NCI-H460 (cell line): Measurements from ENCODE around the gene SYMPK. TPM values are rescaled to one million over a fixed set of nuclear protein-coding genes. Genes with fewer than 3 reads are reported as not detected.
A peak's percentile ranks its signal among the peaks of the same experiment; 100 is the strongest.

Experiments
- DNase-seq: peaks from one replicate; pipeline ENCODE4 v3.0.0-alpha.2; 2016; ENCODE audit warnings: low read depth; ENCODE audit errors: extremely low read depth
- total RNA-seq: library from RNA; depleted of rRNA; stranded (reverse); fragments of >200 nt; shearing (Covaris generic); gene quantifications from 2 replicates; pipeline ENCODE4 v1.2.3, GENCODE V29; 2014

The SYMPK gene
- total RNA-seq, 1 experiment from 2014 or later: 26.6 TPM

DNA sequence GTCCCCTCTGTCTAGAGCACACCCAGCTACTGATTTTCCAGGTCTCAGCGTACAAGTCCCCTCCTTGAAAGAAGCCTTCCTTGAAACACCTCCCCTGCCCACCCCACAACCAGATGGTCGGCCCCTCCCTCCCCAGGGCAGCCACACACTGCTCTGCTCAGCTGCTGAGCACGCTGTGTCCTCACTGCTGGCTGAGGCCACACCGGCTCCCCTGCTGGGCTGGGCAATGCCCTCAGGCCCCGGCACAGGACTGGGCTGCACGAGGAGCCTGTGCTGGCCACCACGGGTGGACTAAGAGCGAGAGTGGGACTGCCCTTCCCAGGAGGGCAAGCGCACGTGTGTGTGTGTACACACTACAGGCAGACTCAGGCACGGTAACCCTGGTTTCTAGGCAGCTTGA, 36.0 kb downstream of the SYMPK start:
- no peak for DNase-seq

DNA sequence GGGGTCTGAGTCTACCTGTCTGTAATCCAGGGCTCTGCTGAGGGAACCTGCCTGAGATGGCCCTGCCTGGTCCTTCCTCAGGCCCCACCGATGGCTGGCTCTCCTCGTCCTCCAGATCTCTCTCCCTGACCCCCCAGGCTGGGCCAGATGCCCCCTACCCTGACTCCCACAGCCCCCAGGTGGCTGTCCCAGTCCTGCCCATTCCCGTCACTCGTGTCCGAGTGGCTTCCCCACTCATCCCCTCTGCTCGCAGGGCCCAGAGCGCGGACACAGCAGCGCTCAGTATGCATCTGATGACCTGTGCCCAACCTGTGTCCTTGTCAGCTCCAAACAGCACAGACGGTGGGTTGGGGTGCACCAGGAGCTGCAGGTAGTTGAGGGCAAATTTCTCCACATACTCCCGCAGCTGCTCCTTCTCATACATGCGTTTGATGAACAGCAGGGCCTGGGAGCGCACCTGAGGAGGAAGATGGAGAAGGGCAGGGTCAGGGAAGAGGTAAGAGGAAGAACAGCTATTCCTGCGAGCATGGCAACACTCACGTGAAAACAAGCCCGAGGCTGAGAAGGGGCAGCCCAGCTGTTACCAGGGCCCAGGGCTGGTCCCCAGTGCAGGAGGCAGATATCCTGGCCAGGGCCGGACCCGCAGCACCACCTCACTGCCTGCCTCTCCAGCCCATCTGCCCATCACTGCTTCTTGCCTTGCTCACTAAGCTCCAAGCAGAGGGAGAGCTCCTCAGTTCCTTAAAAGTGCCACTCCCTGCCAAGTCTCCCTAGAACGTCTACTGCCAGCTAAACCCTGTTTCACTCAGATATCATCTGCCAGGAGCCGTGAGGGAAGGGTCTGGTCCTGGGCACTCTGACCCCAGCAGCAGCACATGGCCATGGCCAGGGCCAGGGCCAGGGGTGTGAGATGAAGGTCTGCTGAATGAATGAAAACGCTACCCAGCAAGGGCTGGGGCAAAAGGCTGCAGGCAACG, 36.7 kb downstream of the SYMPK start:
- no peak for DNase-seq

DNA sequence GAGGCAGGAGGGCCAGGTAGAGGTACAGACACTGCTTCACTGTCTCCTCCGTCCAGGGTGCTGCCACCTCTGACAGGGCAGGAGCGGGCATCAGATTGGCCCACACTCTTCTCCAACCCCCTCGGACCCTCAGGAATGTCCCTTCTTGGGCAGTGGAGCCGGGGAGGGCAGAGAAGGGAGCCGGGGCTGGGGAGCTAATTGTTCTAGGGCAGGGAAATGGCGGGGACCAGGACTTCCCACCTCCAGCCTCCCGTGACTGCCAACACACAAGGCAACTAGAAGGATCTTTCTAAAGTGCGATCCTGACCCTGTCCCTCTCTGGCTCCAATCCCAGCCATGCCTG, 37.7 kb downstream of the SYMPK start:
- DNase-seq: no peak

DNA sequence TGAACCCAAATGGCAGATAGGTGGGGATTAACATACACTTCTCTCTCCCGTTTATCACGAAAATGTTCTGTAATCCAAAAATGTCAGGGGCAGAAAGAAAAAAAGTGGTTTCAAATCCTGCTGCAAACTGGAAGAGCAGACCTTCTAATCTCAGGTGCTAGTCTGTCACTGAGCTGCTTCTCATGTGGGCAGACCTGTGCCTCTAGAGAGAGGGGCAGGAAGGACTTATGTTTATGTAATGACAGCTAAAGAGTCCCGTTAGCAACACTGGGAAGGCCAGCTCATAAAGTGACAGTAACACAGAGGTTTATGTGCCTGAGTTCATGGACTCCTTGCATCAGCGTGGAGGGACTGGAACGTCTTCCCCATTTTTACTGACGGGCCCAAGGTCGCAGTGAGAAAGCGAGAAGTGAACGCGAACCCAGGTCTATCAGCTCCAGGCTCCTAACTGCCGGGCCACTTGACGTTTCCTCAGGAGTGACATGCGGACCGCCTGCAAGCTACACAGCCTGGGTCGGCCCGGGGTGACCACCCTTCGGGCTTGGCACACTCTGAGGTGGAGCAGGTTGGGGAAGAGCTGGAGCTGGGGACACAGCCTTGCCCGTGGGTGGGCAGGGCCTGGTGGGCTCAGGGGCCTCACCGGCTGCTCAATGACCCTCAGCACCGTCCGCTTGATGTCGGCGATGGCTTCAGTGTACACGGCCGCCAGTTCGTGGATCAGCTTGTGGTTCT, 38.2 kb downstream of the SYMPK start:
- no peak for DNase-seq

DNA sequence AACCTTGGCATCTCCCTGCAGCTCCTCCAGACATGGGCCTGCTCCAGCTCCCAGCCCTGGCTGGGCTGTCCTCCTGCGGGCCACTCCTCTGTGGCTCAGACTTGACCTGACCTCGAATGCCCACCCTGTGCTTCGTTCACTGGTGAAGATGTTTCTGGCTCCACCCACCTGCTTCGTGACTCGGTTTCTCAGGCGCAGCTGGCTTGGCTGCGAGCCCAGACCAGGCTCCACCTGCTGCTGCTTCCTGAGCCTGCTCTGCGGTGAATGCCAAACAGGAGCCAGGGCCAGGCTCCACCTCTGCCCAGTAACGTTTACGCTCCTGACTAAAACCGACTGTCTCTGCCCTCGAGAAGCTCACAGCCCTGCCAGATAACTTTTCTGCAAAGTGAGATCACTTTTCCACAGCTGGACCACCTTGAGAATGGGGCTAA, 38.9 kb downstream of the SYMPK start:
- DNase-seq: no peak

DNA sequence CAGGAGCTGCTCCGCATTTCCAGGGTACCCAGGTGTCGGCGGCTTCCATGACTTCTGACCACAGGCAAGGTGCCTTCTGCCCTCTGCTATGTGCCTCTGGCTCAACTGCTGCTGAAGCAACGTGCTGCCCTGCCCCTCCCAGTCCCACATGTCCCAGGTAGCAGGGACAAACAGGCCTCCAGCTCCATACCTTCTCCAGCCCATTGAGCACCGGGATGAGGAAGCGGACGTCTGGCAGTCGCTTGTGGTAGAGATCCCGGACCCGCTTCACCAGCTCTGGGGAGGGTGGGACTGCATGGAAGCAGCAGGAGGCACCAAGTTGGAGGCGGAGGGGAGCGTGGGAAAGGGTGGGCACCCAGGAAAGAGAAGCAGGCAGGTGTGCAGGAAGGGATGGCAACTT, 39.8 kb downstream of the SYMPK start:
- no peak for DNase-seq

DNA sequence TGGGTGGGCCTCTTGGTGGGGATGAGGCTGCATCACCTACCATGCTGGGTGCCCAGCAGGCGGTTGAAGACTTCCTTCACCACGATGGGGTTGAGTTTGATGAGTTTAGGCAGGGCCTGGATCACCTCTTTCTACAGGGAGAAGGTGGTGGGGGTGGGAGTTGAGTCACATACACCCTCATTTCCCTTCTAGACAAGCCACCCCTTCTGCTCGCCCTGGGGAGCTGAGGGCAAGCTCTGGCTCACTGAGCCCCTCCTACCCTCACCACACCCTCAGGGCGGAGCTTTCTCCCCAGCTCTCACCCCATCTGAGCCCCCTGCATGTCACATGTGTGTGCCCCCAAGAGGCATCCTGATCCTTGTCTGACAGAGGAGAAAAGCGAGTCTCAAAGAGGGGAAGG, 40.2 kb downstream of the SYMPK start:
- no peak for DNase-seq

DNA sequence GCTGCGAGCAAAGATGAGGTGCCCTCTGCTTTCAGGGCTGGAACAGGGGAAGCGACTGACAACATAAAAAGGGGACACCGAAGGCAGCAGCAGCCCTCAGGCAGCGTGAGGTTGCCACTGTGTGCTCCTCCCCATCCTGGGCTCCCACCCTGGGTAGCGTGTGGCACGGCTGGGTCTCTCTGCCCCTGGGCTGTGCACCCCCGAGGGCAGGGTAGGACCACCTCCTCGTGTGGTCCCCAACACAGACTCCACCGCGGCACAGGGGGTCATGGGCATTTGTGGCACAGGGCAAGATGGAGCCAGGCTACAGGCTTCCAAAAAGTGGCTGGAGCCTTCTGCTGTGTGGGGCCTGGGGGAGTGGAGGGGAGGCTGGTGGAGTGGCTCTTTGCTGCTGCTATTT, 41.4 kb downstream of the SYMPK start:
- no peak for DNase-seq

DNA sequence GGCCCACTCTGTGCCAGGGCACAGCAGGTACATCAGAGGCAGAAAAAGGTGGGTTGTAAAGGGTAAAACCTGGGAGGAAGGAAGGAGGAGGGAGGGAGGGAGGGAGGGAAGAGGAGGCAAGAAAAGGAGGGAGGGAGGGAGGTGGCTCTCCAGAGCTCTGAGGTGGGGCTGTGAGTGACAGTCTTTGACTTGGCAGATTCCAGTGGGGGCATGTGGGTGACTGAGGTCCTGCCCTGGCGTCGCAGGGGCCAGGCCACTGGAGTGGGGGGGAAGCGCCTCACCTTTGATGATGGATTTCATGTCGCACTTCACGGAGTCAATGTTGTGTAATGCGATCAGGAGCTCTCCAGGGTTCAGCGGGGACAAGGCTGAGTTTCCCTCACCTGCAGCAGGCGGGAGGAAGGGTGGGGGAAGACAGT, 41.8 kb downstream of the SYMPK start:
- no peak for DNase-seq

DNA sequence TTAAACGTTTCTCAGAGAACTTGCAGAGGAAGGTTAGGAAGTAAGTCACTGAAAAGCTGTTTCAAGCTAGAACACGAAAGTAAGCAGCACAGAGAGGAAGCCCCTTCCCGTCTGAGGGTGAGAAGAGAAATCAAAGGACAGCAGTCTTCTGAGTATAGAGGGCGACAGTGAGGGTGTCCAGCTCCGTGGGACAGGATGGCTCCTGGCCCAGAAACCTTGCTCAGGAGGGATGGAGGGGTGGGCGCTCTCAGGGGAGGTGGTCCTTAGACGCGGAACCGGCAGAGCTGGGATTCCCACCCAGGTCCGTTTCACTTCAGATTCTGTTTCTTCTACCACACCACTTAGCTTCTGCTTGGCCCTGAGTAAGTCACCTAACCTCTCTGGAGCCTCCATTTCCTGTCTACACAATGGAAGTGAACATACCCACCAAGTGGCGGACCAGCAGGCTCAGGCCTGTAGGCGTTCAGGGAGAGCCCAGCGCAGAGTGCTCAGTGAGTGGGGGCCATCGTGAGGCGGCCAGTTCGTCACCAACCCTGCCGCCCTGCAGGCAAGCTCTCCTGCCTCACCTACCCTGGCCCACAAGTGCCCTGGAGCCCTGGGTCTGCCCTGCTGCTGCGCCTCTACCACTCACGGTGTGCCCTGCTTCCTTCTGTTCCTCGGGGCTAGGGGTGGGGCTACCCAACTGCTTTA, 42.4 kb downstream of the SYMPK start:
- DNase-seq: no peak

DNA sequence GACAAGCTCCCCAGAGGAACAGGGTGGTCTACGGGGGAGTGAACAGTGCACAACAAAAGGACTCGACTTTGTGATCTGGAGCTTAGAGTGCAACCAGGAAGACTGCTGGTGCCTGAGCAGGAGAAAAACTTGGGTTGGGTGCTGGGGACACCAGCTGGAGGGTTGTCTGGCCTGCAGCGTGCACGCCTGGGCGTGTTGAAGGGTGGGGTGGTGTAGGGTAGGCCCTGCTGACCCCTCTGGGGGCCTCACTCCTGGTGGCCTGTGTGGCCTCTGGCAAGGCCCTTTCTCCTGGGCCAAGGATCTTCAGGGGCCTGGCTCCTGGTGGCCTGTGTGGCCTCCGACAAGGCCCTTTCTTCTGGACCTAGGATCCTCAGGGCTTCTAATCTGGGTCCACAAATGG, 43.2 kb downstream of the SYMPK start:
- DNase-seq: no peak

DNA sequence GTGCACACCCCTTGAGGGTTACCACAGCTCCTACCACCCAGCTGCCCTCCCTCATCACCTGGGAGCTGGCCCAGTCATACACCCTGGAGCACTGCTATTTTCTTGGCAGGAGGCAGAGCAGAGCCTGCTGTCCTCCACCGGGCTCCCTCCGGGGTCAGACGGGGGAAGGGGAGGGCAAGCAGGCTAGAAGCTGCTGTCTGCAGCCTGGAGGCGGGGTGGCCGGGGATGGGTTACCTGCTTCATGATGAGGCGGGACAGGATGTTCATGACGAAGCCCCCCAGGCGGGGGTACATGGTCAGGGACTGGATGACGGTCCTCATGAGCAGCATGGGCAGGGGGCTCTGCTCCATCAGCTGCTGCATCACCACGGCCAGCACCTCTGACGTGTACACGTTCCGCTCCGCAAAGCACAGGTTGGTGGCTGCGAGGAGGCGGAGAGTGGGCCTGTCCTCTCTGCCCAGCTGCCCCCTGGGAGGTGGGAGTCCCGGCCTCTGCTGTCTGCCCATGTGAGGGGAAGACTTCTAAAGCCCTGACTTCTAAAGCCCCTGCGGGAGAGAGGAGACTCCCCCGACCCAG, 45.1 kb downstream of the SYMPK start:
- no peak for DNase-seq

DNA sequence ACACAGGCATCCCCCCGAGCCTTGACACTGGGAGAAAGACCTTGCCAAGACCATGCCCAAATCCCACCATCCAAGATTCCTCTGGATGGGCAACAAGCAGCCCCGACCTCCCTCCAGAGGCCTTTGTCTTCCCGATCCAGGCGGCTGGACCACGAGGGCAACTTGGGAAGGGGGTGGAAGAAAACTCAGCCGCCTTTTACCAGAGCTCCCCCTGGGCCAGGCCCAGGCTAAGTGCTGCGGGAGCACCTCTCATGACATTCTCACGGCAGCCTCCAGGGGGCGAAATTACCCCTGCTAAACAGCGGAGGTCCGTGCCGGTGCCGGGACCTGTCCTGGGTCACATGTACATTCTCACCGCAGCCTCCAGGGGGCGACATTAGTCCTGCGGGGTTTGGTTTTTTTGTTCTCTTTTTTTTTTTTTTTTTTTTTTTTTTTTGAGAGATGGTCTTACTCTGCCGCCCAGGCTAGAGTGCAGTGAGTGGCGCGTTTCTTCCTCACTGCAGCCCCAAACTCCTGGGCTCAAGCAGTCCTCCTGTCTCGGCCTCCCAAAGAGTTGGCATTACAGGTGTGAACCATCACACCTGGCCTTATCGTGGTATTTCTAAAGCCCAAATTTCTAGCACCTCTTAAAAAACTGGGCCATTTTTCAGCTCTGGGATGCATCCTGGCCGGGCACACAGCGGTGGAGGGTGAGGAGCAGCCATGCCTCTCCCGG, 45.8 kb downstream of the SYMPK start:
- DNase-seq: peak; percentile 84

DNA sequence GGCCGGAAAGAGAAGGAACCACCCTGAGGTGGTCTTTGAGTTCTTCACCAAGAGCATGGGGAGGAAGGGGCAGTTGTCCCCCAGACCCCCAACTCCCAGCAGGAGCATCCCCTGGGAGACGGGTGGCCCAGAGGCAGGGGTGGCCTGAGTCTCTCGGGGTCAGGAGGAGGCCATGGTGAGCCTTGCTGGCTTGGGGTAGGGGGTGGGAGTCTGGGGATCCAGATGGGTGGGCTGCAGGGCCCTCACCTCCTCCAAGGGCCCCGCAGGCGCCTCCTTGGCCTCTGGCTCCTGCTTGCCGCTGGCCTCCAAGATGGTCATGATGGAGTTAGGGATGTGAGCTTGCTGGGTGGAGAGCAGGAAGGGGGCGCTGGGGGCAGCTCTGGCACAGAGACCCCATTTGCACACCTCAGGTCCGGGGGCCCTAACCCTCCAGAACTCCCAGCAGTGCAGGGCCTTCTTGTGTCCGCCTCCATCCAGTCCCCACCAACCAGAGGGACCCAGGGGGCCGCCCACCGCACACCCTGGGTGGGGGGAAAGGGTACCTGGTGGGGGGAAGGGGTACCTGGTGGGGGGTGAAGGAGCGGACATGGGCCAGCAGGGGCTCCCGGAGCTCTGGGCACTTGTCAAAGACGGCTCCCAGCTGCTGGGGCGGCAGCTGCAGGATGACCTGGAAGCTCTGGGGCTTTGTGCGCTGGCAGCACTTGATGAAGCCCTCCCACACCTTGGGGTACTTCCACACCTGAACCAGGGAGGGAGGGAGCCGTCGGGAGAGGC, 46.5 kb downstream of the SYMPK start:
- no peak for DNase-seq

DNA sequence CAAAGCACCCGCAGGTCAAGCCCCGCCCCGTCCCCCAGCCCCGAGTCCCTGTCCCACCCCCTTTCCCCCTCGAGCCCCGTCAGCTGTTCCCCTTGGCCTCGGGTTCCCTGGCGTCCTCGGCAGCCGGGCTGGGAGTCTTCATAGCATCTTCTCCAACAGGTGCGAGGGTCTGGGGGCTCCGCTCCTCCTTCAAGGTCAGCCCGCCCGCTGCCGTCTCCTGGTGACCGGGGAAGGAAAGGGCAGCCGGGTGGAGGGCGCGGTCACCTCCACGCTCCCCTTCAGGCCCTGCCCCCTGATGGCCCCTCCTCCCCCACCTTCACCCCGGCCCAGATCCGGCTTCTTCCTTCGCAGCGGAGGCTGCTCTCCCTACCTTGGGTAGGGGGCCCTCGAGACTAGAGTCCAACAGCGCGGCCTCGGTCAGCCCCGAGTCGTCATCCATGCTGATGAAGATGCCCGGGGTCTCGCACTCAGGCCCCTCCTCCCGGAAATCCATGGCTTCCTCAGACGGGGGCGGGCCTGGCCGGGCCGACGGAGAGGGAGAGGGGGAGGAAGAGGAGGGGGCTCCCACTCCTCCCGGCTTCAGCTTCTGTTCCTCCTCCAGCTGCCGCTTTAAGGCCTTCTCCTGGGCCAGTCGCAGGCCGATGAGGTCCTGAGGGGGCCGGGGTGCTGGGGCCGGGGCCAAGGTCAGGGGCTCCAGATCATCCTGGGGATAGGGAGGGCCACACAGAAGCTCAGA, 47.3 kb downstream of the SYMPK start:
- no peak for DNase-seq

DNA sequence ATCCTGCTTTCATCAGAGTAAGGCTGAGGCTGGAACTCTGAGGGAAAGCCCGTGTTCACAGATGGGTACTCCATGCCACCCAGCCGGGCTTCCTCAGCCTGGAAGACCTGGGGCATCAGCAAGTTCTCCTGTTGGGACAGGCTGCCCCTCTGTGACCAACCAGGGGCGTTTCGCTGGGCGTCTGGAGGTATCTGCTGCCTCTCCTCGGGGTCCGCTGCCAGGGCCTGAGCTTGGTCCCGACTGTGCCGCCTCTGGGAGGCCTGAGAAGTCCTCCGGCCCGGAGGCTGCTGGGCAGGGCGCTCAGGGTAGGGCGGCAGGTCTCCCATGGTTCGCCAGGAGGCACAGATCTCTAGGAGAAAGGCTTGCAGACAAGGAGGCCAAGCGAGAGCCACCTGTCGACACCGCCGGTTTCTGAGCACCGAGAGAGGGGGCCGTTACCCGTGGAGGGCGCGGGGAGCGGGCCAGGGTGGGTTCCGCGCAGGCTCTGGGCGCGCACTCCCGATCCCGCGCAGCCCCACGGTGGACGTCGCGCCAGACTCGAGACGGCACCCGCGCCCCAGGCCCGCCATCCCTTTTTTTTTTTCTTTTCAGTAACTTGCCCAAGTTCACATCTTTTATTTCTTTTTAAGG, 48.0 kb downstream of the SYMPK start, which contains the start of gene RSPH6A:
TSS of gene RSPH6A (minus strand) at position 458 of the 630 bp plus-strand sequence. CDS start at position 326, 132 bp downstream.
- DNase-seq: no peak

DNA sequence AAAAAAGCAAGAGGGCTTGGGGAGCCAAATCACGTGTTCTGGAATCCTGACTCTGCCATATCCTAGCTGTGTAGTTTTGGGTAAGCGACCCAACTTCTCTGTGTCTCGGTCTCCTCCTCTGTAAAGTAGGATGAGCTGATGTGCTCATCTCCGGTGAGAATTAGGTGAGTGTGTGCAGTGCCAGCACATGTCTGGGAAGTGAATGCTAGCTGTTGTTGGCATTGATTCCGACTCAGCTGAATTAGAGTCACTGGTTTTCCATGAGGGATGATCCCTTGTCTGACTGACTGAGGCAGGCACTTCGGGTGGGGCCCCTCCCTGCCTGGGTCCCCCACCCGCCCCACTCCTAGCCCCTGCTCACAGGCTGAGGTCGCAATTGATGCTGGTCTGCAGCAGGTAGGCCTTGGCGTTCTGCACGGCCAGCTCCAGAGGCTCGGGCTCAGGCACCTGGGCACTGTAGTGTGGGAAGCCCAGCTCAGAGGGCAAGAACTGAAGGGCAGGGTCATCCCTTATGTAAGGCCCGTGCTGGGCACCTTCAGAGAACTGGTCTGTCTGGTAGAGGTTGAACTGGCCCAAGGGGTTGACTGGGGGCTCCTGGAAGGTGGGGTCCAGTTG, 48.7 kb downstream of the SYMPK start:
- DNase-seq: no peak

DNA sequence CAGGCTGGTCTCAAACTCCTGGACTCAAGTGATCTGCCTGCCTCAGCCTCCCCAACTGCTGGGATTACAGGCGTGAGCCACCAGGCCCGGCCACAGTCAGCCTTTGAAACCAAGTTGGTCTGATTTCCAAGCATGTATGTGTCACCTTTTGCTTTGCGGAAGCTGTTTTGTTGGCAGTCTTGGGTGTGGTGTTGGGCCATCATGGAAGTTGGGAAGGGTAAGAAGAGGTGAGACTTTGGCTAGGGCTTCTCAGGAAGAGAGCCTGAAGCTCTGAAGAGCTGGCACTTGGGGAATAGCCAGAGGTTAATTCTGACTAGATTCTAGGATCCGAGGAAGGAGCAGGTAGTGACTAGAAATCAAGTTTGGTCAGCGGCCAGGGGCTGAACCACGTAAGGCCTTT, 50.6 kb downstream of the SYMPK start:
- DNase-seq: no peak
